Neural cell (in vitro differentiated cells): ENCODE results near the gene PTK7.

Experiments used
- CTCF ChIP-seq: fragments of 450-650 bp; IDR thresholded peaks from 2 replicates; pipeline ENCODE4 v1.5.1; 2014; ENCODE audit warnings: antibody characterized with exemption, mild to moderate bottlenecking, moderate library complexity; ENCODE audit not compliant: poor library complexity, severe bottlenecking
- RAD21 ChIP-seq: fragments of 450-650 bp; conservative IDR thresholded peaks from 2 replicates; pipeline ENCODE4 v1.6.1; 2014; ENCODE audit warnings: antibody characterized with exemption, mild to moderate bottlenecking, moderate library complexity

- TF ChIP-seq CTCF (no peak), RAD21 (no peak)
Measured at GRCh38 chr6:43093436-43094289, 17.5 kb downstream of the PTK7 start.
